MM.1S (cell line): ENCODE results near the gene NOL4L.

Experiments used
- DNase-seq: peaks from one replicate; pipeline ENCODE4 v3.0.0-alpha.2; 2015
- H2AFZ ChIP-seq: fragments of 300-600 bp; sonication (generic); 2 replicates; pipeline ENCODE4 v1.6.0; 2016; ENCODE audit warnings: antibody characterized with exemption, low read length
- H3F3A ChIP-seq: fragments of 300-600 bp; sonication (generic); 2 replicates; pipeline ENCODE4 v1.6.1; 2016; ENCODE audit warnings: mild to moderate bottlenecking, antibody characterized with exemption, low read length, moderate library complexity, mixed read lengths; ENCODE audit not compliant: insufficient read depth
- H3K27ac ChIP-seq: fragments of 300-600 bp; sonication (generic); 2 replicates; pipeline ENCODE4 v1.5.1; 2016; ENCODE audit warnings: mild to moderate bottlenecking, low read length
- H3K27me3 ChIP-seq: fragments of 300-600 bp; sonication (generic); replicated peaks from 2 replicates; pipeline ENCODE4 v1.6.0; 2016; ENCODE audit warnings: low read length; ENCODE audit not compliant: insufficient read depth
- H3K36me3 ChIP-seq: fragments of 300-600 bp; sonication (generic); replicated peaks from 2 replicates; pipeline ENCODE4 v1.6.1; 2016; ENCODE audit warnings: mild to moderate bottlenecking, low read length, mixed read lengths; ENCODE audit not compliant: insufficient read depth
- H3K4me1 ChIP-seq: fragments of 300-600 bp; sonication (generic); 2 replicates; pipeline ENCODE4 v1.6.1; 2016; ENCODE audit warnings: low read length, mixed read lengths
- H3K4me2 ChIP-seq: fragments of 300-600 bp; sonication (generic); 2 replicates; pipeline ENCODE4 v1.6.0; 2016; ENCODE audit warnings: low read depth, low read length
- H3K4me3 ChIP-seq: fragments of 300-600 bp; sonication (generic); 2 replicates; pipeline ENCODE4 v1.5.1; 2016; ENCODE audit warnings: low read length, mixed read lengths
- H3K79me2 ChIP-seq: fragments of 300-600 bp; sonication (generic); 2 replicates; pipeline ENCODE4 v1.6.1; 2016; ENCODE audit warnings: mixed run types, low read length, mixed read lengths
- H3K9ac ChIP-seq: fragments of 300-600 bp; sonication (generic); 2 replicates; pipeline ENCODE4 v1.6.1; 2016; ENCODE audit warnings: low read length, mixed read lengths
- H3K9me2 ChIP-seq: fragments of 300-600 bp; sonication (generic); replicated peaks from 2 replicates; pipeline ENCODE4 v1.6.1; 2016; ENCODE audit warnings: mild to moderate bottlenecking, low read length, mixed read lengths; ENCODE audit not compliant: insufficient read depth
- H3K9me3 ChIP-seq: fragments of 300-600 bp; sonication (generic); replicated peaks from 2 replicates; pipeline ENCODE4 v1.6.1; 2016; ENCODE audit warnings: mild to moderate bottlenecking, low read length, mixed read lengths; ENCODE audit not compliant: insufficient read depth
- H4K20me1 ChIP-seq: fragments of 300-600 bp; sonication (generic); 2 replicates; pipeline ENCODE4 v1.6.1; 2016; ENCODE audit warnings: mild to moderate bottlenecking, low read length, moderate library complexity, mixed read lengths; ENCODE audit not compliant: insufficient read depth
- EZH2 ChIP-seq: fragments of 300-600 bp; sonication (generic); optimal IDR thresholded peaks from 2 replicates; pipeline ENCODE3; 2017; ENCODE audit warnings: low read depth, mild to moderate bottlenecking, antibody characterized with exemption, low read length, mixed read lengths
- EZH2phosphoT487 ChIP-seq: fragments of 300-600 bp; sonication (generic); IDR thresholded peaks from 2 replicates; pipeline ENCODE4 v1.6.1; 2018; ENCODE audit warnings: antibody characterized with exemption, low read length
- TF ChIP-seq, protein P1 (sequence below): fragments of 300-600 bp; sonication (generic); IDR thresholded peaks from 2 replicates; pipeline ENCODE4 v1.5.1; 2016; ENCODE audit warnings: antibody characterized with exemption, low read length, mixed read lengths

The NOL4L gene

DNA sequence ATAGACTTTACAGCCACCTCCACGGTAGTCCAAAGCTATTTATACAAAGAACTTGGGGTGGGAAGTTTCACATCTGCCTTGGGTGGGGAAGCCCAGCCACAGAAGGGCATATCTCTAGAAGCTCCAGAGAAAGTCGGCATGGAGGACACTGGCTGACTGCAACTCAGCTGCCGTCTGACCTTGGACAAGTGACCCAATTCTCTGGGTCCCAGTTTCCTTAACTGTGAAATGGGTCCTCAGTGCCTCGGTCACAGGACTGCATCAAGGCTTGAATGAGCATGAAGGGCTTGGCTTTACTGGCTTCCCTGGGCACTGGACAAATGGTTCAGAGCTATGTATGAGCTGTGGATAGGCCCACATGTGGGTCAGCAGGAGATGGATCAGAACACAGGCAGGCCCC, 58.6 kb downstream of the NOL4L start:
- Histone ChIP-seq H3K4me3 (no peak overlapping the region), H3K9ac (no peak overlapping the region), H3K27ac (no peak overlapping the region), H3K36me3 (no peaks in the 10 kb centered on the region), H3K9me2 (no peaks in the 10 kb centered on the region), H3K4me2 (no peak overlapping the region), H3F3A (no peaks in the 10 kb centered on the region), H4K20me1 (no peaks in the 10 kb centered on the region), H3K27me3 (no peaks in the 10 kb centered on the region), H2AFZ (no peak overlapping the region), H3K79me2 (no peaks in the 10 kb centered on the region), H3K4me1 (peaks cover 6% of the 10 kb centered on the region; the same call in 1 of the 2 replicates), H3K9me3 (no peaks in the 10 kb centered on the region)
- TF ChIP-seq, protein P1, sequence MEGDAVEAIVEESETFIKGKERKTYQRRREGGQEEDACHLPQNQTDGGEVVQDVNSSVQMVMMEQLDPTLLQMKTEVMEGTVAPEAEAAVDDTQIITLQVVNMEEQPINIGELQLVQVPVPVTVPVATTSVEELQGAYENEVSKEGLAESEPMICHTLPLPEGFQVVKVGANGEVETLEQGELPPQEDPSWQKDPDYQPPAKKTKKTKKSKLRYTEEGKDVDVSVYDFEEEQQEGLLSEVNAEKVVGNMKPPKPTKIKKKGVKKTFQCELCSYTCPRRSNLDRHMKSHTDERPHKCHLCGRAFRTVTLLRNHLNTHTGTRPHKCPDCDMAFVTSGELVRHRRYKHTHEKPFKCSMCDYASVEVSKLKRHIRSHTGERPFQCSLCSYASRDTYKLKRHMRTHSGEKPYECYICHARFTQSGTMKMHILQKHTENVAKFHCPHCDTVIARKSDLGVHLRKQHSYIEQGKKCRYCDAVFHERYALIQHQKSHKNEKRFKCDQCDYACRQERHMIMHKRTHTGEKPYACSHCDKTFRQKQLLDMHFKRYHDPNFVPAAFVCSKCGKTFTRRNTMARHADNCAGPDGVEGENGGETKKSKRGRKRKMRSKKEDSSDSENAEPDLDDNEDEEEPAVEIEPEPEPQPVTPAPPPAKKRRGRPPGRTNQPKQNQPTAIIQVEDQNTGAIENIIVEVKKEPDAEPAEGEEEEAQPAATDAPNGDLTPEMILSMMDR: no peak
- TF ChIP-seq EZH2phosphoT487 (no peak), EZH2 (no peak)
- no peak for DNase-seq

DNA sequence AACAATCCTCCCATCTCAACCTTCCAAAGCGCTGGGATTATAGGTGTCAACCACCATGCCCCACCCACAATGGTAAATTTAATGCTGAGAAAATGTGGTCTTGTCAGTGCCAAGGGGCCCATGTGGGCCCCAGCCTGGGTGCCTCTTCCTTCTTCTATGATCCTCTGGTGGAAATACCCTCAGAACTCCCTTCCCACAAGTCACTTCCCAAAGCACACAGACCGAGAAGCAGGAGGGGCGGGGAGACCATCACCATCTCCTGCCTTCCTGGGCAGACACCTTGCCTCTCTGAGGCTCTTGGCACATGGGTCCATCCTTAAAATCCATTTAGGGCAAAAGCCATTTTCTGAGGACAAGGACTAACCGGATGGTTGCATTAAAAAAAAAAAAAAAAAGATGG, 59.0 kb downstream of the NOL4L start:
- Histone ChIP-seq H3K27me3 (no peaks in the 10 kb centered on the region), H3K79me2 (no peaks in the 10 kb centered on the region), H3K4me1 (peaks cover 6% of the 10 kb centered on the region; the same call in 1 of the 2 replicates), H3K4me3 (no peak overlapping the region), H4K20me1 (no peaks in the 10 kb centered on the region), H2AFZ (no peak overlapping the region), H3K9ac (no peak overlapping the region), H3K4me2 (no peak overlapping the region), H3K36me3 (no peaks in the 10 kb centered on the region), H3F3A (no peaks in the 10 kb centered on the region), H3K27ac (no peak overlapping the region), H3K9me2 (no peaks in the 10 kb centered on the region), H3K9me3 (no peaks in the 10 kb centered on the region)
- TF ChIP-seq EZH2 (no peak), EZH2phosphoT487 (no peak)
- TF ChIP-seq, protein P1: no peak
- no peak for DNase-seq

DNA sequence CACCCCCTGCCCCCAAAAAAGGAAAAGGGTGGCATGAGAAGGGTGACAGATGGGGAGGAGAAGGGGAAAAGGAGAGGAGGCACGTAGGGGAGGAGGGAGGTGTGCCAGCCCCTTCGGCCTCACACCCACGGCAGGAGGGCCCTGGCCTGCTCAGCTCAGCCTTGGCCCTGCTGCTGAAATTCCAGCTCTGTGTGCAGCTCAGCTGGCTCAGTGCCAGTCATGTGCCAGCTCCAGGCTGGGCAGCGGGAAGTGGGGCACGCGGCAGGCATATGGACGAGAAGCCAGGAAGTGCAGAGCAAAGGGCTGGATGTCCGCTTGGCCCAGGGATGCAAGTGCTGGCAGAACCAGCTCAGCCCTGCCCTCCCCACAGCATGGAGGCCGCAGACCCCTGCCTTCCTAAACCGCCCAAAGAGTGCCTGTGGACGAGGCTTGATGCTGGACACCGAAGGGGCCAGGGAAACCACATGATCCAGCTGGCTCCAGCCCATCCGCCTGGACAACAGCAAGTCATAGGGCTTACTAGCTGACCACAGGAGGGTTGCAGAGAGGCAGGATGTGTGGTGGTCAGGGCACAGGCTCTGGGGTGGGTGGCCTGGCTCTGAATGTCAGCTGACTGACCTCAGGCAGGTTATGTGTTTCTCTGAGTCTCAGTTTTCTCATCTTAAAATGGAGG, 60.2 kb downstream of the NOL4L start:
- TF ChIP-seq, protein P1: no peak
- no peak for TF ChIP-seq EZH2
- TF ChIP-seq EZH2phosphoT487: no peak
- Histone ChIP-seq H3K4me2 (no peak overlapping the region), H3F3A (no peaks in the 10 kb centered on the region), H3K27me3 (no peaks in the 10 kb centered on the region), H3K36me3 (no peaks in the 10 kb centered on the region), H3K27ac (no peak overlapping the region), H3K9ac (no peak overlapping the region), H3K4me1 (peaks cover 6% of the 10 kb centered on the region; the same call in 1 of the 2 replicates), H3K4me3 (no peak overlapping the region), H3K79me2 (no peaks in the 10 kb centered on the region), H2AFZ (no peak overlapping the region), H3K9me2 (no peaks in the 10 kb centered on the region), H4K20me1 (no peaks in the 10 kb centered on the region), H3K9me3 (no peaks in the 10 kb centered on the region)
- DNase-seq: no peak
